Osteocyte (in vitro differentiated cells): Measurements from ENCODE around the gene MAP4K4. TPM values are rescaled to one million over a fixed set of nuclear protein-coding genes. Genes with fewer than 3 reads are reported as not detected.

Source experiments
- DNase-seq: peaks from one replicate; pipeline ENCODE4 v3.0.0; 2021; ENCODE audit warnings: mixed read lengths; ENCODE audit not compliant: unreplicated experiment; ENCODE audit errors: extremely low spot score
- H3K27ac Mint-ChIP-seq: one replicate; pipeline ENCODE4 v1.8.0; 2021; ENCODE audit warnings: mild to moderate bottlenecking, mixed read lengths; ENCODE audit not compliant: unreplicated experiment
- H3K27me3 Mint-ChIP-seq: one replicate; pipeline ENCODE4 v1.8.0; 2021; ENCODE audit warnings: mixed read lengths; ENCODE audit not compliant: unreplicated experiment
- H3K36me3 Mint-ChIP-seq: one replicate; pipeline ENCODE4 v1.8.0; 2021; ENCODE audit warnings: mixed read lengths; ENCODE audit not compliant: unreplicated experiment
- H3K4me1 Mint-ChIP-seq: one replicate; pipeline ENCODE4 v1.8.0; 2021; ENCODE audit warnings: mixed read lengths; ENCODE audit not compliant: unreplicated experiment
- H3K4me3 Mint-ChIP-seq: one replicate; pipeline ENCODE4 v1.8.0; 2021; ENCODE audit warnings: mild to moderate bottlenecking, moderate library complexity, mixed read lengths; ENCODE audit not compliant: unreplicated experiment
- H3K9me3 Mint-ChIP-seq: one replicate; pipeline ENCODE4 v1.8.0; 2021; ENCODE audit warnings: mixed read lengths; ENCODE audit not compliant: unreplicated experiment
- CTCF ChIP-seq: fragments of 200-600 bp; sonication (generic); IDR thresholded peaks from 2 replicates; pipeline ENCODE4 v1.5.0; 2021; ENCODE audit warnings: antibody characterized with exemption, mild to moderate bottlenecking, moderate library complexity
- total RNA-seq: library from RNA; stranded (reverse); gene quantifications from 2 replicates; pipeline ENCODE4 v1.2.1, GENCODE V29; 2021

Gene MAP4K4
- total RNA-seq, 1 donor from 2014 or later: 126 TPM

- Mint-ChIP-seq H3K36me3 (peaks cover 4% of the 10 kb centered on the region), H3K4me1 (no peaks in the 10 kb centered on the region), H3K27me3 (peaks cover 4% of the 10 kb centered on the region), H3K4me3 (no peak overlapping the region), H3K27ac (no peak overlapping the region), H3K9me3 (peaks cover 12% of the 10 kb centered on the region)
- no peak for TF ChIP-seq CTCF
- DNase-seq: no peak
Observed at GRCh38 chr2:101676674-101677073, 20.8 kb upstream of the MAP4K4 start.

GRCh38 chr2:101677658-101678057 lies 19.8 kb upstream of the MAP4K4 start:
- DNase-seq: no peak
- no peak for TF ChIP-seq CTCF
- Mint-ChIP-seq H3K4me3 (no peak overlapping the region), H3K27ac (no peak overlapping the region), H3K4me1 (no peaks in the 10 kb centered on the region), H3K9me3 (peaks cover 3% of the 10 kb centered on the region), H3K27me3 (peaks cover 4% of the 10 kb centered on the region), H3K36me3 (no peaks in the 10 kb centered on the region)

- peaks cover 4% of the 10 kb centered on the region for H3K27me3 Mint-ChIP-seq
- H3K4me1 Mint-ChIP-seq: no peaks in the 10 kb centered on the region
- no peak for DNase-seq
- no peak for TF ChIP-seq CTCF
- H3K9me3 Mint-ChIP-seq: peaks cover 3% of the 10 kb centered on the region
- no peaks in the 10 kb centered on the region for H3K36me3 Mint-ChIP-seq
- H3K27ac Mint-ChIP-seq: no peak overlapping the region
- no peak overlapping the region for H3K4me3 Mint-ChIP-seq
Observed at GRCh38 chr2:101678379-101678778, 19.1 kb upstream of the MAP4K4 start.

GRCh38 chr2:101679037-101679726 lies 18.3 kb upstream of the MAP4K4 start:
- no peak for DNase-seq
- Mint-ChIP-seq H3K4me3 (no peak overlapping the region), H3K36me3 (no peaks in the 10 kb centered on the region)

More at GRCh38 chr2:101679037-101679726, 18.3 kb upstream of the MAP4K4 start:
- H3K27ac Mint-ChIP-seq: no peak overlapping the region
- TF ChIP-seq CTCF: no peak
- no peaks in the 10 kb centered on the region for H3K4me1 Mint-ChIP-seq
- H3K9me3 Mint-ChIP-seq: peaks cover 3% of the 10 kb centered on the region
- H3K27me3 Mint-ChIP-seq: peaks cover 4% of the 10 kb centered on the region
